ENCODE measurements around the gene KANSL1.

Gene KANSL1

GRCh38 chr17:46042246-46042645 lies 151.0 kb downstream of the KANSL1 start:
- DNase-seq = no peak

GRCh38 chr17:46039592-46040186 lies 153.5 kb downstream of the KANSL1 start:
- no peak for DNase-seq

GRCh38 chr17:46038937-46039336 lies 154.3 kb downstream of the KANSL1 start:
- DNase-seq = no peak

DNA sequence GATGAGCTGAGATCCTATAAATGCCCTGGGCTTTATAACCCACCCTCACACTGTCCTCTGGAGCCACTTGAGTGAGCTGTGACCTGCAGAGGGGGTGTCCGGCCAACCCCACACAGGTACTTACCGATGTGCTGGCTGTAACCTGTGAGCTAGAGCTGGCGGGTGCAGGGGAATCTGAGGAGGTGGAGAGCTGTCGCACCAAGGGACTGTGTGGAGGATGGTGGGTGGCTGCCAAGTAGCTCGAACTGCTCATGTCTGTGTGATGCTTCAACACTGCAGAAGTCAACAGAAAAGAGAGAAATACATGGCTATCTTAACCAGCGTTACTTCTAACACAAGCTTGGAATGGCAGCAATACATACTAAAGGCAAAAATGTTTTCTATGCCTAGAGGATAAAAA lies 154.8 kb downstream of the KANSL1 start:
- peak in 19 of 56 donors; percentile 16 to 72 (median 32) for DNase-seq

DNA sequence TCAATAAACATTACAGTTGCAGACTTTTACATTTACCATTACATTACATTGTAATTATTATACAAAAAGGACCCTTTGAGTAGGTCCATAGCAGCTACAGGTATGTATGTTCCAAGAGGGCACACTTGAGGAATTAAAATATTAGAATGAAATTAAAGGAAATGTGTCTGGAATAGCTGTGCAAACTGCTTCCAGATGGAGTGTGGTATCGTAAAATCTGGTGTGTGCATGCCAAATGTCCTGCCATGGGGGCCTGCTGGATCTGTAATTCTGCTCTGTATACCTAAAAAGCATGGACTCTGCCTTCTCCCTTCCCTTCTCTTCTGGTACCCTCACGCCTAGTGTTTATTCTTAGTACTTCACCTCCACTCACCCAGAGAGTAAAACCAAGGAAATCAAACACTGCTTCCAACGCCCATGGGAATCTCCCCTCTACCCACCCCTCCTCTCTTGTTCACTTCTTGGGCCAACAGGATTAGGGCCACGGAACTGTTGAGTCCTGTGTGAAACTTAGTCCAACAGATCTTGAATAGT lies 155.4 kb downstream of the KANSL1 start:
- no peak for DNase-seq

DNA sequence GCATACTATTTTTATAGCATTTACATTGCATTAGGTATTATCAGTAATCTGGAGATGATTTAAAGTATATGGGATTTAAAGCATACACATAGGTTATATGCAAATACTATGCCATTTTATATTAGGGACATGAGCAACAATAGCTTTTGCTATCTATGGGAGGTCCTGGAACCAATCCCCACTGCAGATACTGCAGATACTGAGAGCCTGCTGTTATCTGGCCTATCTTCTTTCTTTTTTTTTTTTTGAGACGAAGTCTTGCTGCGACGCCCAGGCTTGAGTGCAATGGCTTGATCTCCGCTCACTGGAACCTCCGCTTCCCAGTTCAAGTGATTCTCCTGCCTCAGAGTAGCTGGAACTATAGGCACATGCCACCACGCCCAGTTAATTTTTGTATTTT lies 156.7 kb downstream of the KANSL1 start:
- DNase-seq = no peak

- no peak for DNase-seq
These were observed 158.0 kb downstream of the KANSL1 start for GRCh38 chr17:46035112-46035818.

DNA sequence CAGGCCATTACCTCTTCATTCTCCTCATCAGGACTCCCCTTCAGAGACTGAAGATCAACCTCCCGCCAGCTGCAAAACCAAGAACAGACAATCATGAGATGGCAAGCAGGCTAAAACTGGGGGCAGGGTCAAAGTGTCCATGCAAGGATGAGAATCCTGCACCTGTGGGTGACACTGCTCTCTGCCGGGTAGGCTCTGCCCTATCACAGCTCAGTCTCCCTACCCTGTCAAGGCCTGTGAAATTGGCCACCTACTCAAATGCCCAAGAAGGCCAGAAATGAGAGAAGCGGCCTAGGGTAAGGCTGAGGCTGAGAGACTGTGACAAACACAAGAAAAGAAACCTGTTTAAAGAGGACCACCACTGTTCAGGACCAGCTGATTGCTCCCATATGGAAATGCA lies 159.8 kb downstream of the KANSL1 start:
- DNase-seq = no peak

GRCh38 chr17:46032909-46033308 lies 160.3 kb downstream of the KANSL1 start:
- DNase-seq = no peak

DNA sequence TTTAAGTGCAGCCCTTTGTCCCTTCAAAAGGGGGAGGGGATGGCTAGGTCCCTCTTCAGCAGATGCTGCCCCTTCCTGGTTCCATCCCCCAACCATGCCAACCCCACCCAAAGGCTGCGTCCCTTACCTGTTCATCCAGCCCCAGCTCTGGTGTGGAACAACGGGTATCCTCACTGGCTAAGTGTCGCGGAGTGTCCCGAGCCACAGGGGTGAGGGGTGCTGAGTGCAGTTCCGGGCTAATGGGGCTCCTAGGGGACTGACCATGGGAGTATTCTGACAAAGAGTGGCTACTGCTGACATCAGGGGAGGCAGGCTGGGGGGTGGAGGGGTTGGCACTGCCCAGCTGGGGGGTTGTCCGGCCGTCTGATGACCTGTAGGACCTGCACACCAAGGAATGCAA lies 161.3 kb downstream of the KANSL1 start:
- DNase-seq = no peak

- DNase-seq = no peak
These were observed 161.8 kb downstream of the KANSL1 start for GRCh38 chr17:46031440-46031839.

DNA sequence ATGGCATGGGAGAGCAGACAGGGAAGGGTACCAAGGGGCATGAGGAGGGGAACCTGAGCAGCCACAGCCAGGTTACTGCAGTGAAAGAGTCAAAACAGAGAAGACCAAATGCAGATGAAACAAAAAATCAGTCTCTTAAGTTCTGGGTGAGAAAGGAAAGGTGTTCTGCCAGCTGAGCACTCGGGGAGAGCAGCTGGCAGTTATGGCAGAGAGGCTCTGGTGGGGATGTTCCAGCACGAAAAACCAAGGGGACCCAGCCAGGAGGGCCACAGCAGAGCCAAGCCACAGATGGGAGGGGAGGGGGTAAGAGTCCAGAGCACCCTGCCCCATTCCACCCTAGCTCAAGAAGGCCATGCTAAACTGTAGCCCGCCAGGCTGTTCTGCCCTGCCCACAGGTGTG lies 162.5 kb downstream of the KANSL1 start:
- no peak for DNase-seq

GRCh38 chr17:46029627-46030026 lies 163.6 kb downstream of the KANSL1 start:
- no peak for DNase-seq

DNA sequence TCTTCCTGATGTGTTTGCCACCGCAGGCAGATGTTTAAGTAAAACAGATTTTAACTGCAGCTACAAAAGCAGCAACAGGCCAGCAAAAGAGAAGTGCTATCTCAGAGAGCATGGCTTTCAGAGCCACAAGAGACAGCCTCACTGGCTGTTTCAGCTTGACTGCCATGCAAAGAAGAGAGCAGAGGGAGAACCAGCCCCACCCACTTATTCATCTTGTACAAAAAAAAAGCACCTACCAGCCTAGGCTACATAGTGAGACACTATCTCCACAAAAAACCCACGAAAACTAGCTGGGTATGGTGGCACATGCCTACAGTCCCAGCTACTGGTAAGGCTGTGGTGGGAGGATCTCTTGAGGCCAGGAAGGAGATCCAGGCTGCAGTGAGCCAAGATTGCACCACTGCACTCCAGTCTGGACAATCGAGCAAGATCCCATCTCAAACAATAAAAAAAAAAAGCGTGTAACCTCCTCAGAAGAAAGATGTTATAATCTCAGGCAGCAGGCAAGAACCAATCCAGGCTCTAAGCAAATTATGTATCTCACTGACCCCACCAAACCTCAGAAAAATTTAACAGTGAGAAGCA lies 164.2 kb downstream of the KANSL1 start:
- no peak for DNase-seq

DNA sequence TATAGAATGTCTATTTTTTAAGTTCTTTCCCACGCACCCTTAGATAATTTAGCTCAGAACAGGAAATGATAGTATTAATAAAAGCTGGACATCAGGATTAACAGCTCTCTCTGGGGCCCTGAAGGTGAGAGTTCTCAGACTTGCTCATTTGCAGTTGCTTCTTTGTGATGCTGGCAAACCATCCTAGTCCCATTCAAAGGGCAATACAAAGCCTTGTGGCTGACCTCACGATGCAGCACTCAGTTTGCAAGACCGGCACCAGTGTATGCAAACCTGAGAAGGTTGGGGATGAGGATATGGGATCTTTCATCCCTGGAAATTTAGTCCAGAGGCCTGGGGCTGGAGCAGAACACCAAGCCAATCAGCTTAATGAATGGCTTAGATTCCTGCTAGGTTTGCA lies 164.9 kb downstream of the KANSL1 start:
- DNase-seq = no peak

DNA sequence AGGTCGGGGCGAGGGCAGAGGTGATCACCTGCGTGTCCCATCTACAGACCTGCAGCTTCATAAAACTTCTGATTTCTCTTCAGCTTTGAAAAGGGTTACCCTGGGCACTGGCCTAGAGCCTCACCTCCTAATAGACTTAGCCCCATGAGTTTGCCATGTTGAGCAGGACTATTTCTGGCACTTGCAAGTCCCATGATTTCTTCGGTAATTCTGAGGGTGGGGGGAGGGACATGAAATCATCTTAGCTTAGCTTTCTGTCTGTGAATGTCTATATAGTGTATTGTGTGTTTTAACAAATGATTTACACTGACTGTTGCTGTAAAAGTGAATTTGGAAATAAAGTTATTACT lies 165.3 kb downstream of the KANSL1 start:
- DNase-seq = no peak

DNA sequence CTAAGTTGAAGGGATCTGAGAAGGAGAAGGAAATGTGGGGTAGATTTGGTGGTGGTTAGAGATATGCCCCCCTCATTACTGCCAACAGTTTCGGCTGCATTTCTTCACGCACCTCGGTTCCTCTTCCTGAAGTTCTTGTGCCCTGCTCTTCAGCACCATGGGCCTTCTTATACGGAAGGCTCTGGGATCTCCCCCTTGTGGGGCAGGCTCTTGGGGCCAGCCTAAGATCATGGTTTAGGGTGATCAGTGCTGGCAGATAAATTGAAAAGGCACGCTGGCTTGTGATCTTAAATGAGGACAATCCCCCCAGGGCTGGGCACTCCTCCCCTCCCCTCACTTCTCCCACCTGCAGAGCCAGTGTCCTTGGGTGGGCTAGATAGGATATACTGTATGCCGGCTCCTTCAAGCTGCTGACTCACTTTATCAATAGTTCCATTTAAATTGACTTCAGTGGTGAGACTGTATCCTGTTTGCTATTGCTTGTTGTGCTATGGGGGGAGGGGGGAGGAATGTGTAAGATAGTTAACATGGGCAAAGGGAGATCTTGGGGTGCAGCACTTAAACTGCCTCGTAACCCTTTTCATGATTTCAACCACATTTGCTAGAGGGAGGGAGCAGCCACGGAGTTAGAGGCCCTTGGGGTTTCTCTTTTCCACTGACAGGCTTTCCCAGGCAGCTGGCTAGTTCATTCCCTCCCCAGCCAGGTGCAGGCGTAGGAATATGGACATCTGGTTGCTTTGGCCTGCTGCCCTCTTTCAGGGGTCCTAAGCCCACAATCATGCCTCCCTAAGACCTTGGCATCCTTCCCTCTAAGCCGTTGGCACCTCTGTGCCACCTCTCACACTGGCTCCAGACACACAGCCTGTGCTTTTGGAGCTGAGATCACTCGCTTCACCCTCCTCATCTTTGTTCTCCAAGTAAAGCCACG lies 165.9 kb downstream of the KANSL1 start:
- no peak for DNase-seq

- peak in 3 of 56 donors; percentile 8 to 17 (median 9) for DNase-seq
These were observed 166.8 kb downstream of the KANSL1 start for GRCh38 chr17:46026166-46027047.

DNA sequence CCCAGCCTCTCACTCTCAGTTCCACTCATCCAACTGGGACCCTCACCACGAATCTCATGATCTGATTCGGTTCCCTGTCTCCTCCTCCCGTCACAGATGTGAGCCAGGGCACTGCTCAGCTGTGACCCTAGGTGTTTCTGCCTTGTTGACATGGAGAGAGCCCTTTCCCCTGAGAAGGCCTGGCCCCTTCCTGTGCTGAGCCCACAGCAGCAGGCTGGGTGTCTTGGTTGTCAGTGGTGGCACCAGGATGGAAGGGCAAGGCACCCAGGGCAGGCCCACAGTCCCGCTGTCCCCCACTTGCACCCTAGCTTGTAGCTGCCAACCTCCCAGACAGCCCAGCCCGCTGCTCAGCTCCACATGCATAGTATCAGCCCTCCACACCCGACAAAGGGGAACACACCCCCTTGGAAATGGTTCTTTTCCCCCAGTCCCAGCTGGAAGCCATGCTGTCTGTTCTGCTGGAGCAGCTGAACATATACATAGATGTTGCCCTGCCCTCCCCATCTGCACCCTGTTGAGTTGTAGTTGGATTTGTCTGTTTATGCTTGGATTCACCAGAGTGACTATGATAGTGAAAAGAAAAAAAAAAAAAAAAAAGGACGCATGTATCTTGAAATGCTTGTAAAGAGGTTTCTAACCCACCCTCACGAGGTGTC lies 167.6 kb downstream of the KANSL1 start:
- no peak for DNase-seq

DNA sequence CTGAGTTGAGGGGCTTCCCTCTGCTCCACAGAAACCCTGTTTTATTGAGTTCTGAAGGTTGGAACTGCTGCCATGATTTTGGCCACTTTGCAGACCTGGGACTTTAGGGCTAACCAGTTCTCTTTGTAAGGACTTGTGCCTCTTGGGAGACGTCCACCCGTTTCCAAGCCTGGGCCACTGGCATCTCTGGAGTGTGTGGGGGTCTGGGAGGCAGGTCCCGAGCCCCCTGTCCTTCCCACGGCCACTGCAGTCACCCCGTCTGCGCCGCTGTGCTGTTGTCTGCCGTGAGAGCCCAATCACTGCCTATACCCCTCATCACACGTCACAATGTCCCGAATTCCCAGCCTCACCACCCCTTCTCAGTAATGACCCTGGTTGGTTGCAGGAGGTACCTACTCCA lies 168.2 kb downstream of the KANSL1 start:
- DNase-seq = no peak
